ENCODE results near the gene MRFAP1L1.
"Not testable (repeated sequence)": the region's sequence is repeated elsewhere in the genome, so short reads cannot be mapped to it uniquely, and the experiment has no call there.

The MRFAP1L1 gene

GRCh38 chr4:6673660-6674499 lies 35.8 kb downstream of the MRFAP1L1 start:
- peak overlapping the region; percentile 58; the same call in 1 of the 2 replicates for H3K9ac ChIP-seq (ENCODE audit: low read length)
- peak overlapping the region; percentile 37; the same call in 1 of the 2 replicates for H3K27ac ChIP-seq (ENCODE audit: low read length)
- no peaks in the 10 kb centered on the region for H3F3A ChIP-seq (ENCODE audit: insufficient read depth, low read length)
- no peaks in the 10 kb centered on the region for H3K9me2 ChIP-seq (replicated peaks; ENCODE audit: insufficient read depth, low read length)
- no peaks in the 10 kb centered on the region for H3K36me3 ChIP-seq (replicated peaks; ENCODE audit: insufficient read depth, low read length)
- H3K4me3 ChIP-seq (ENCODE audit: low read length) = peak overlapping the region; percentile 68
- peak overlapping the region; percentile 53 for H2AFZ ChIP-seq (ENCODE audit: low read length)
- H4K20me1 ChIP-seq (ENCODE audit: insufficient read depth, low read length) = no peaks in the 10 kb centered on the region
- H3K27me3 ChIP-seq (replicated peaks; ENCODE audit: insufficient read depth, low read length) = peaks cover under 1% of the 10 kb centered on the region; the same call in 1 of the 2 replicates
- DNase-seq = peak; percentile 96
- peaks cover 18% of the 10 kb centered on the region for H3K79me2 ChIP-seq (ENCODE audit: low read length)
- H3K4me1 ChIP-seq (ENCODE audit: low read length) = peaks cover 5% of the 10 kb centered on the region; the same call in 1 of the 2 replicates
- H3K9me3 ChIP-seq (replicated peaks; ENCODE audit: insufficient read depth, low read length) = no peaks in the 10 kb centered on the region
- TF ChIP-seq EZH2 (optimal IDR thresholded peaks at IDR 0.05; ENCODE audit: low read depth, low read length) (no peak), CTCF (IDR thresholded peaks at IDR 0.05; ENCODE audit: low read length) (no peak), EZH2phosphoT487 (IDR thresholded peaks at IDR 0.05; ENCODE audit: low read length) (no peak)
- H3K4me2 ChIP-seq (ENCODE audit: low read depth, low read length) = peak overlapping the region; percentile 83

GRCh38 chr4:6673191-6673659 lies 36.4 kb downstream of the MRFAP1L1 start:
- peak; percentile 19 for DNase-seq
- peak overlapping the region; percentile 53 for H2AFZ ChIP-seq (ENCODE audit: low read length)
- H3K4me3 ChIP-seq (ENCODE audit: low read length) = peak overlapping the region; percentile 68; the same call in 1 of the 2 replicates
- H3K79me2 ChIP-seq (ENCODE audit: low read length) = peaks cover 18% of the 10 kb centered on the region
- not testable (repeated sequence) for H4K20me1 ChIP-seq (ENCODE audit: insufficient read depth, low read length); H3K4me1 ChIP-seq (ENCODE audit: low read length); H3F3A ChIP-seq (ENCODE audit: insufficient read depth, low read length); H3K27me3 ChIP-seq (replicated peaks; ENCODE audit: insufficient read depth, low read length); H3K9me2 ChIP-seq (replicated peaks; ENCODE audit: insufficient read depth, low read length); H3K36me3 ChIP-seq (replicated peaks; ENCODE audit: insufficient read depth, low read length); H3K9me3 ChIP-seq (replicated peaks; ENCODE audit: insufficient read depth, low read length)
- H3K9ac ChIP-seq (ENCODE audit: low read length) = peak overlapping the region; percentile 15; the same call in 1 of the 2 replicates
- H3K4me2 ChIP-seq (ENCODE audit: low read depth, low read length) = peak overlapping the region; percentile 83; the same call in 1 of the 2 replicates
- H3K27ac ChIP-seq (ENCODE audit: low read length) = peak overlapping the region; percentile 37; the same call in 1 of the 2 replicates

- H3K27me3 ChIP-seq (replicated peaks; ENCODE audit: insufficient read depth, low read length); H2AFZ ChIP-seq (ENCODE audit: low read length); DNase-seq; H3K4me3 ChIP-seq (ENCODE audit: low read length); H4K20me1 ChIP-seq (ENCODE audit: insufficient read depth, low read length); H3K4me2 ChIP-seq (ENCODE audit: low read depth, low read length); H3K9ac ChIP-seq (ENCODE audit: low read length); H3K27ac ChIP-seq (ENCODE audit: low read length); H3F3A ChIP-seq (ENCODE audit: insufficient read depth, low read length); H3K9me3 ChIP-seq (replicated peaks; ENCODE audit: insufficient read depth, low read length); H3K4me1 ChIP-seq (ENCODE audit: low read length); H3K9me2 ChIP-seq (replicated peaks; ENCODE audit: insufficient read depth, low read length); H3K36me3 ChIP-seq (replicated peaks; ENCODE audit: insufficient read depth, low read length): not testable (repeated sequence)
- peaks cover 18% of the 10 kb centered on the region for H3K79me2 ChIP-seq (ENCODE audit: low read length)
Measured at GRCh38 chr4:6672541-6673190, 37.0 kb downstream of the MRFAP1L1 start.

GRCh38 chr4:6672131-6672530 lies 37.5 kb downstream of the MRFAP1L1 start:
- no peak overlapping the region for H3K27ac ChIP-seq (ENCODE audit: low read length)
- no peak for DNase-seq
- H3F3A ChIP-seq (ENCODE audit: insufficient read depth, low read length) = no peaks in the 10 kb centered on the region
- H3K9me3 ChIP-seq (replicated peaks; ENCODE audit: insufficient read depth, low read length) = no peaks in the 10 kb centered on the region
- TF ChIP-seq CTCF (IDR thresholded peaks at IDR 0.05; ENCODE audit: low read length) (no peak), EZH2phosphoT487 (IDR thresholded peaks at IDR 0.05; ENCODE audit: low read length) (no peak), EZH2 (optimal IDR thresholded peaks at IDR 0.05; ENCODE audit: low read depth, low read length) (no peak)
- no peak overlapping the region for H3K9ac ChIP-seq (ENCODE audit: low read length)
- no peaks in the 10 kb centered on the region for H4K20me1 ChIP-seq (ENCODE audit: insufficient read depth, low read length)
- no peaks in the 10 kb centered on the region for H3K9me2 ChIP-seq (replicated peaks; ENCODE audit: insufficient read depth, low read length)
- H3K79me2 ChIP-seq (ENCODE audit: low read length) = peaks cover 18% of the 10 kb centered on the region
- peaks cover 12% of the 10 kb centered on the region; the same call in 1 of the 2 replicates for H3K27me3 ChIP-seq (replicated peaks; ENCODE audit: insufficient read depth, low read length)
- H3K4me1 ChIP-seq (ENCODE audit: low read length) = peaks cover 5% of the 10 kb centered on the region; the same call in 1 of the 2 replicates
- H3K4me2 ChIP-seq (ENCODE audit: low read depth, low read length) = no peak overlapping the region
- no peak overlapping the region for H3K4me3 ChIP-seq (ENCODE audit: low read length)
- H2AFZ ChIP-seq (ENCODE audit: low read length) = no peak overlapping the region
- no peaks in the 10 kb centered on the region for H3K36me3 ChIP-seq (replicated peaks; ENCODE audit: insufficient read depth, low read length)
